Thyroid gland (tissue), 4 donors: Measurements from ENCODE around the gene DPP4.

Source experiments
- CTCF ChIP-seq, 6 experiments: fragments of 200-600 bp in 3 of 6; fragments of 450-650 bp in 3 of 6; sonication (generic) in 3 of 6; IDR thresholded peaks; one replicate each; pipeline ENCODE4 v1.5.1; 2016 to 2019; ENCODE audit warnings: antibody characterized with exemption in 6 of 6, mild to moderate bottlenecking in 2 of 6, inconsistent platforms in 1 of 6, moderate library complexity in 1 of 6
- POLR2A ChIP-seq, 2 donors: fragments of 450-650 bp; IDR thresholded peaks; one replicate each; pipeline ENCODE4 v1.6.1; 2017; ENCODE audit warnings: antibody characterized with exemption in 2 of 2, mild to moderate bottlenecking in 2 of 2, moderate library complexity in 1 of 2

GRCh38 chr2:162017233-162017632 lies 56.8 kb downstream of the DPP4 start:
- TF ChIP-seq CTCF (IDR thresholded peaks at IDR 0.05) (no peak), POLR2A (IDR thresholded peaks at IDR 0.05) (no peak)
